Measurements from ENCODE around the gene TMEM170A. TPM values are rescaled to one million over a fixed set of nuclear protein-coding genes. Genes with fewer than 3 reads are reported as not detected.

The TMEM170A gene
- polyA plus RNA-seq, 1 donor (not counting 4 experiments of a cell fraction or from before 2014, with no cell fraction given) = 22.1 TPM

GRCh38 chr16:75406943-75407342 lies 57.5 kb downstream of the TMEM170A start:
- Histone ChIP-seq H3K27ac (ENCODE audit: control insufficient read depth, insufficient read depth, low read length) (no peak overlapping the region), H3K27me3 (ENCODE audit: control insufficient read depth, extremely low read depth, insufficient read depth, low read length) (no peaks in the 10 kb centered on the region)

GRCh38 chr16:75402821-75403475 lies 61.5 kb downstream of the TMEM170A start:
- Histone ChIP-seq H4K20me1 (ENCODE audit: control insufficient read depth, extremely low read depth, insufficient read depth, low read length) (no peaks in the 10 kb centered on the region), H3K27me3 (ENCODE audit: control insufficient read depth, extremely low read depth, insufficient read depth, low read length) (no peaks in the 10 kb centered on the region), H3K4me1 (ENCODE audit: control insufficient read depth, extremely low read depth, insufficient read depth, low read length) (peaks cover 4% of the 10 kb centered on the region), H3K9ac (ENCODE audit: control insufficient read depth, extremely low read depth, insufficient read depth, low read length) (no peak overlapping the region), H3K9me3 (ENCODE audit: control insufficient read depth, low read depth, low read length) (no peaks in the 10 kb centered on the region), H3K9me1 (ENCODE audit: control insufficient read depth, extremely low read depth, insufficient read depth, low read length) (no peaks in the 10 kb centered on the region), H2AFZ (ENCODE audit: control insufficient read depth, low read length) (no peak overlapping the region), H3K27ac (ENCODE audit: control insufficient read depth, insufficient read depth, low read length) (no peak overlapping the region), H3K79me2 (ENCODE audit: control insufficient read depth, insufficient read depth, low read length) (no peaks in the 10 kb centered on the region), H3K4me2 (ENCODE audit: control insufficient read depth, extremely low read depth, insufficient read depth, low read depth, low read length) (no peak overlapping the region), H3K4me3 (ENCODE audit: control insufficient read depth in 2 of 3, extremely low read depth in 1 of 3, insufficient read depth in 2 of 3, low read depth in 1 of 3, low read length in 3 of 3) (no peak overlapping the region), H3K36me3 (ENCODE audit: control insufficient read depth in 2 of 2, extremely low read depth in 1 of 2, insufficient read depth in 2 of 2, low read length in 2 of 2) (no peaks in the 10 kb centered on the region)
- DNase-seq (ENCODE audit: low read depth, low spot score) (no peak), FAIRE-seq (no peak)
- no peak for TF ChIP-seq EZH2 (IDR thresholded peaks at IDR 0.05; ENCODE audit: low read length)
- TF ChIP-seq CTCF (optimal IDR thresholded peaks at IDR 0.05 in 1 of 3, IDR thresholded peaks at IDR 0.05 in 1 of 3, conservative IDR thresholded peaks at IDR 0.05 in 1 of 3; ENCODE audit: extremely low read depth in 1 of 3, insufficient read depth in 2 of 3, low read length in 3 of 3) = peak in 2 of 3 experiments; percentile 32 to 42
- dilution Hi-C loops (cut with MboI; ENCODE audit: extremely low pct_ligation_motif_present, low sequenced_read_pairs) = no loop called here

More at GRCh38 chr16:75406943-75407342, 57.5 kb downstream of the TMEM170A start:
- DNase-seq (ENCODE audit: low read depth, low spot score) = no peak
- H3K9ac ChIP-seq (ENCODE audit: control insufficient read depth, extremely low read depth, insufficient read depth, low read length) = no peak overlapping the region
- H3K9me1 ChIP-seq (ENCODE audit: control insufficient read depth, extremely low read depth, insufficient read depth, low read length) = no peaks in the 10 kb centered on the region
- H4K20me1 ChIP-seq (ENCODE audit: control insufficient read depth, extremely low read depth, insufficient read depth, low read length) = no peaks in the 10 kb centered on the region
- H3K4me3 ChIP-seq (ENCODE audit: control insufficient read depth in 2 of 3, extremely low read depth in 1 of 3, insufficient read depth in 2 of 3, low read depth in 1 of 3, low read length in 3 of 3) = no peak overlapping the region
- TF ChIP-seq EZH2 (IDR thresholded peaks at IDR 0.05; ENCODE audit: low read length) (no peak), CTCF (optimal IDR thresholded peaks at IDR 0.05 in 1 of 3, IDR thresholded peaks at IDR 0.05 in 1 of 3, conservative IDR thresholded peaks at IDR 0.05 in 1 of 3; ENCODE audit: extremely low read depth in 1 of 3, insufficient read depth in 2 of 3, low read length in 3 of 3) (no peak)
- H3K36me3 ChIP-seq (ENCODE audit: control insufficient read depth in 2 of 2, extremely low read depth in 1 of 2, insufficient read depth in 2 of 2, low read length in 2 of 2) = peaks cover 0 to 11% of the 10 kb centered on the region in 2 experiments
- no peak for FAIRE-seq
- H2AFZ ChIP-seq (ENCODE audit: control insufficient read depth, low read length) = no peak overlapping the region
- dilution Hi-C loops (cut with MboI; ENCODE audit: extremely low pct_ligation_motif_present, low sequenced_read_pairs) = no loop called here
- no peaks in the 10 kb centered on the region for H3K79me2 ChIP-seq (ENCODE audit: control insufficient read depth, insufficient read depth, low read length)
- H3K9me3 ChIP-seq (ENCODE audit: control insufficient read depth, low read depth, low read length) = no peaks in the 10 kb centered on the region
- H3K4me1 ChIP-seq (ENCODE audit: control insufficient read depth, extremely low read depth, insufficient read depth, low read length) = peaks cover 4% of the 10 kb centered on the region
- H3K4me2 ChIP-seq (ENCODE audit: control insufficient read depth, extremely low read depth, insufficient read depth, low read depth, low read length) = no peak overlapping the region

Measured in keratinocyte (primary cell).